Panc1 (cell line): ENCODE data around the gene TAF15. TPM values are rescaled to one million over a fixed set of nuclear protein-coding genes. Genes with fewer than 3 reads are reported as not detected.
A peak's percentile ranks its signal among the peaks of the same experiment; 100 is the strongest.

Experiments used
- ATAC-seq: fragments of 200-7000 bp; cut with Tn5 transposase; 2 replicates; pipeline ENCODE4 v1.9.1; 2020; ENCODE audit warnings: mild to moderate bottlenecking, moderate library complexity
- BruUV-seq: library from RNA; stranded (reverse); fragments of 400-500 nt; replicated peaks from 2 replicates; lab custom pipeline; 2021; lab: Mats Ljungman, UMichigan
- CTCF ChIA-PET: fragments of 300-600 bp; sonication (Branson Sonifier 250); formaldehyde crosslinking; loops from one replicate; lab custom pipeline; 2022; ENCODE audit warnings: antibody characterized with exemption; lab: Charles Lee
- POLR2A ChIA-PET: fragments of 300-600 bp; sonication (Branson Sonifier 250); formaldehyde crosslinking; loops from one replicate; lab custom pipeline; 2022; ENCODE audit warnings: antibody characterized with exemption; lab: Charles Lee
- DNase-seq: peaks from one replicate; pipeline ENCODE4 v3.0.0-alpha.2; 2010; ENCODE audit warnings: low read depth, low spot score
- H3K27ac ChIP-seq: 2 replicates; pipeline ENCODE4 v1.5.1; 2011; ENCODE audit warnings: mild to moderate bottlenecking, low read length, inconsistent platforms
- H3K27me3 ChIP-seq: fragments of 200-500 bp; sonication (Bioruptor generic); 2 replicates; pipeline ENCODE4 v1.6.0; 2014; ENCODE audit warnings: low read length, inconsistent platforms; ENCODE audit not compliant: control insufficient read depth, insufficient read depth
- H3K36me3 ChIP-seq: fragments of 200-500 bp; sonication (Bioruptor generic); 2 replicates; pipeline ENCODE4 v1.5.1; 2014; ENCODE audit warnings: inconsistent platforms, mild to moderate bottlenecking, low read length, moderate library complexity; ENCODE audit not compliant: control insufficient read depth, insufficient read depth
- H3K4me1 ChIP-seq: 2 replicates; pipeline ENCODE4 v1.5.1; 2011; ENCODE audit warnings: inconsistent platforms, mild to moderate bottlenecking, low read length, moderate library complexity; ENCODE audit not compliant: control insufficient read depth, insufficient read depth
- H3K4me3 ChIP-seq, 2 experiments: 2 replicates each; pipeline ENCODE4 v1.5.1; 2011 to 2012; ENCODE audit warnings: low read depth in 2 of 2, low read length in 2 of 2, mild to moderate bottlenecking in 2 of 2, inconsistent platforms in 1 of 2, moderate library complexity in 1 of 2
- H3K9me3 ChIP-seq: fragments of 200-500 bp; sonication (Bioruptor generic); 2 replicates; pipeline ENCODE4 v1.5.1; 2014; ENCODE audit warnings: low read depth, mild to moderate bottlenecking, inconsistent platforms, low read length, moderate library complexity; ENCODE audit not compliant: control insufficient read depth, insufficient read depth
- POLR2AphosphoS5 ChIP-seq: IDR thresholded peaks from 2 replicates; pipeline ENCODE4 v1.6.1; 2012; ENCODE audit warnings: mild to moderate bottlenecking, low read depth, low read length, moderate library complexity
- SIN3A ChIP-seq: IDR thresholded peaks from 2 replicates; pipeline ENCODE4 v1.6.1; 2012; ENCODE audit warnings: low read depth, mild to moderate bottlenecking, low read length, moderate library complexity, borderline replicate concordance; ENCODE audit not compliant: insufficient read depth
- TCF7L2 ChIP-seq: IDR thresholded peaks from 2 replicates; pipeline ENCODE4 v1.6.1; 2011; ENCODE audit warnings: mild to moderate bottlenecking, low read depth, low read length, inconsistent platforms
- in situ Hi-C: cut with HindIII; loops from 2 replicates; pipeline ENCODE4 v1.10.0; 2016; ENCODE audit warnings: low sequenced_read_pairs, low pct_unique_long_range_greater_than_20kb
- intact Hi-C: fragments of 100-400 bp; cut with micrococcal nuclease; formaldehyde crosslinking; loops from one replicate; pipeline ENCODE4 v1.10.0; 2022; ENCODE audit not compliant: unreplicated experiment
- total RNA-seq: library from RNA; stranded (reverse); gene quantifications from one replicate; pipeline ENCODE4 v1.2.1, GENCODE V29; 2021; ENCODE audit not compliant: unreplicated experiment
- TF ChIP-seq, protein P1 (sequence below): fragments of 450-650 bp; IDR thresholded peaks from 2 replicates; pipeline ENCODE4 v1.5.1; 2017; ENCODE audit warnings: mild to moderate bottlenecking
- TF ChIP-seq, protein P2 (sequence below), 2 experiments: IDR thresholded peaks; 2 replicates each; pipeline ENCODE4 v1.6.1; 2011 to 2012; ENCODE audit warnings: low read depth in 2 of 2, control low read depth in 1 of 2, low read length in 1 of 2, mild to moderate bottlenecking in 1 of 2, moderate library complexity in 1 of 2; ENCODE audit not compliant: insufficient read depth in 1 of 2

Gene TAF15
- total RNA-seq, 1 experiment from 2014 or later: 249 TPM

DNA sequence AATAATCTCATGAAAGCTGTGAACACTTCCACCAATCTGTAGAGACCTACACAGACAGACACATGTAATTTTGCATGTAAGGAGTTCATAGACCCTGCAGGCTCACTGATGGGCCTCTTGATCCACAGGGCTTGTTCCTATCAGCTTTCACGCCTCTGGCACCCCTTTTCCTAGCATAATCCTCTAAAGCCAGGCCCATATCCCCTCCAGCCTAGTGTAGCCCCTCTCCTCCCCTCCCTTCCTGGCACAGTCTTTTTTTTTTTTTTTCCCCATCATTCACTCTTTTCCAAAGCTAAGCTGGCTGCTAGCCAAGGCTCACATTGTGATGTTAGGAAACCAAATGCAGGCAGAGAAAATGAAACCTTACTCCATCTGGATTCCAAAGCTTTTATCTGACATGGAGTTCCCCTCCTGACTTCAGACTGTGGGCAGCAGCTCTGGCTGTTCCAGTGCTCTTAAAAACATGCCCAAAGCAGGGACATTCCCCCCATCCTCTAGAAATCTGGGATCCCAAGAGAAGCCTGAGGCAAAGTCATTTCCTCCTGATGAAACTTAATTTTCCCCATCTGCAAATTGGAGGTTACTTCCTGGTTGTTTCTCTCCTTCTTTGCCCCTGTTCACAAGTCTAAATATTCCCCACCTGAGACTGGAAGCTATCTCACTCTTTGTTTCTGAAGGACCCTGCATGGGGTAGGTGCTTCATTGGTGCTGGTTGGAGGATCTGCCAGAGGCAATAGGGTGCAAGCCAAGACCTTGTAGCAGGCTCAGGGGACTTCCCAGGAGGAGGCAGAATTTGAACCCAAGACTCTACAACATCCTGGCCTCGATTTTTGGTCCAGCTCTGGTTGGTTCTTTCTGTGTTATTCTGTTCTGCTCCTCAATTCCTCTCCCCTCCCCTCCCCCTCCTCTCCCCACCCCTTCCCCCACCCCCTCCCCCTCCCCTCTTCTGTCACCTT lies 80.8 kb downstream of the TAF15 start:
- peak; percentile 65; the same call in 1 of the 2 replicates for ATAC-seq
- no peak overlapping the region for H3K4me3 ChIP-seq
- CTCF ChIA-PET: no interaction called here
- BruUV-seq: no TSS peak
- no peak for DNase-seq
- intact Hi-C loops: no loop called here
- peaks cover 7% of the 10 kb centered on the region; the same call in 1 of the 2 replicates for H3K4me1 ChIP-seq
- H3K27me3 ChIP-seq: no peaks in the 10 kb centered on the region
- in situ Hi-C loops: no loop called here
- H3K27ac ChIP-seq: no peak overlapping the region
- TF ChIP-seq, protein P1, sequence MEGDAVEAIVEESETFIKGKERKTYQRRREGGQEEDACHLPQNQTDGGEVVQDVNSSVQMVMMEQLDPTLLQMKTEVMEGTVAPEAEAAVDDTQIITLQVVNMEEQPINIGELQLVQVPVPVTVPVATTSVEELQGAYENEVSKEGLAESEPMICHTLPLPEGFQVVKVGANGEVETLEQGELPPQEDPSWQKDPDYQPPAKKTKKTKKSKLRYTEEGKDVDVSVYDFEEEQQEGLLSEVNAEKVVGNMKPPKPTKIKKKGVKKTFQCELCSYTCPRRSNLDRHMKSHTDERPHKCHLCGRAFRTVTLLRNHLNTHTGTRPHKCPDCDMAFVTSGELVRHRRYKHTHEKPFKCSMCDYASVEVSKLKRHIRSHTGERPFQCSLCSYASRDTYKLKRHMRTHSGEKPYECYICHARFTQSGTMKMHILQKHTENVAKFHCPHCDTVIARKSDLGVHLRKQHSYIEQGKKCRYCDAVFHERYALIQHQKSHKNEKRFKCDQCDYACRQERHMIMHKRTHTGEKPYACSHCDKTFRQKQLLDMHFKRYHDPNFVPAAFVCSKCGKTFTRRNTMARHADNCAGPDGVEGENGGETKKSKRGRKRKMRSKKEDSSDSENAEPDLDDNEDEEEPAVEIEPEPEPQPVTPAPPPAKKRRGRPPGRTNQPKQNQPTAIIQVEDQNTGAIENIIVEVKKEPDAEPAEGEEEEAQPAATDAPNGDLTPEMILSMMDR: no peak
- TF ChIP-seq TCF7L2: no peak
- TF ChIP-seq SIN3A: no peak
- TF ChIP-seq, protein P2, sequence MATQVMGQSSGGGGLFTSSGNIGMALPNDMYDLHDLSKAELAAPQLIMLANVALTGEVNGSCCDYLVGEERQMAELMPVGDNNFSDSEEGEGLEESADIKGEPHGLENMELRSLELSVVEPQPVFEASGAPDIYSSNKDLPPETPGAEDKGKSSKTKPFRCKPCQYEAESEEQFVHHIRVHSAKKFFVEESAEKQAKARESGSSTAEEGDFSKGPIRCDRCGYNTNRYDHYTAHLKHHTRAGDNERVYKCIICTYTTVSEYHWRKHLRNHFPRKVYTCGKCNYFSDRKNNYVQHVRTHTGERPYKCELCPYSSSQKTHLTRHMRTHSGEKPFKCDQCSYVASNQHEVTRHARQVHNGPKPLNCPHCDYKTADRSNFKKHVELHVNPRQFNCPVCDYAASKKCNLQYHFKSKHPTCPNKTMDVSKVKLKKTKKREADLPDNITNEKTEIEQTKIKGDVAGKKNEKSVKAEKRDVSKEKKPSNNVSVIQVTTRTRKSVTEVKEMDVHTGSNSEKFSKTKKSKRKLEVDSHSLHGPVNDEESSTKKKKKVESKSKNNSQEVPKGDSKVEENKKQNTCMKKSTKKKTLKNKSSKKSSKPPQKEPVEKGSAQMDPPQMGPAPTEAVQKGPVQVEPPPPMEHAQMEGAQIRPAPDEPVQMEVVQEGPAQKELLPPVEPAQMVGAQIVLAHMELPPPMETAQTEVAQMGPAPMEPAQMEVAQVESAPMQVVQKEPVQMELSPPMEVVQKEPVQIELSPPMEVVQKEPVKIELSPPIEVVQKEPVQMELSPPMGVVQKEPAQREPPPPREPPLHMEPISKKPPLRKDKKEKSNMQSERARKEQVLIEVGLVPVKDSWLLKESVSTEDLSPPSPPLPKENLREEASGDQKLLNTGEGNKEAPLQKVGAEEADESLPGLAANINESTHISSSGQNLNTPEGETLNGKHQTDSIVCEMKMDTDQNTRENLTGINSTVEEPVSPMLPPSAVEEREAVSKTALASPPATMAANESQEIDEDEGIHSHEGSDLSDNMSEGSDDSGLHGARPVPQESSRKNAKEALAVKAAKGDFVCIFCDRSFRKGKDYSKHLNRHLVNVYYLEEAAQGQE (IDR thresholded peaks at IDR 0.05; ENCODE audit: insufficient read depth in 1 of 2, low read depth in 2 of 2, low read length in 1 of 2): no peak
- TF ChIP-seq POLR2AphosphoS5: no peak
- no peaks in the 10 kb centered on the region for H3K9me3 ChIP-seq
- no peaks in the 10 kb centered on the region for H3K36me3 ChIP-seq
- POLR2A ChIA-PET: no interaction called here

DNA sequence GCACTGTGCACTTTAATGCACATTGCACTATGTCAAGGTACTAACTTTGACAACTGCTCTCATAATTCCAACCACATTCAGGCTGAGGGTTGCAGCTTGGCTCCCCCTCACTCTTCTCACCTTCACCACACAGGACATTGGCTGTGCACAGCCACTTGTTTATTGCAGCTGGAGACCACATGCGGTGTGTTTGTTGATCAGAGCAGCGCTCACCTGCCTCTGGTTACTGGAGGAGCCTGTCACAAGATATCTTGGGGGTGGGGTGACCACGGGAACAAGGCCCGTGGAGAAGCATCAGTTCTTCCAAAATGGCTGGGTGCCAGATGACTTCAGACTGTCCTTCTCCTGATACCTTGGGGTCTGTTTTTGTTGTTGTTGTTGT lies 81.5 kb downstream of the TAF15 start:
- ATAC-seq: 0 out of 2 replicates have a peak, but pooled peaks have one; percentile 40
- in situ Hi-C loops: no loop called here
- no peaks in the 10 kb centered on the region for H3K9me3 ChIP-seq

More for the DNA sequence above, 81.5 kb downstream of the TAF15 start:
- Histone ChIP-seq H3K4me3 (no peak overlapping the region), H3K36me3 (no peaks in the 10 kb centered on the region), H3K27me3 (no peaks in the 10 kb centered on the region), H3K27ac (no peak overlapping the region), H3K4me1 (peaks cover 7% of the 10 kb centered on the region; the same call in 1 of the 2 replicates)
- no peak for DNase-seq
- ChIA-PET POLR2A (no interaction called here), CTCF (no interaction called here)
- intact Hi-C loops: no loop called here
- BruUV-seq: no TSS peak
- TF ChIP-seq, protein P1: no peak
- TF ChIP-seq SIN3A (no peak), TCF7L2 (no peak), POLR2AphosphoS5 (no peak)
- TF ChIP-seq, protein P2 (IDR thresholded peaks at IDR 0.05; ENCODE audit: insufficient read depth in 1 of 2, low read depth in 2 of 2, low read length in 1 of 2): no peak
